IPS DF 19.7 (cell line): ENCODE data around the gene OSBPL10.

Source experiments
- DNase-seq: peaks from one replicate; pipeline ENCODE4 v3.0.0-alpha.2; 2013; ENCODE audit warnings: low read depth, low spot score

OSBPL10 gene

DNA sequence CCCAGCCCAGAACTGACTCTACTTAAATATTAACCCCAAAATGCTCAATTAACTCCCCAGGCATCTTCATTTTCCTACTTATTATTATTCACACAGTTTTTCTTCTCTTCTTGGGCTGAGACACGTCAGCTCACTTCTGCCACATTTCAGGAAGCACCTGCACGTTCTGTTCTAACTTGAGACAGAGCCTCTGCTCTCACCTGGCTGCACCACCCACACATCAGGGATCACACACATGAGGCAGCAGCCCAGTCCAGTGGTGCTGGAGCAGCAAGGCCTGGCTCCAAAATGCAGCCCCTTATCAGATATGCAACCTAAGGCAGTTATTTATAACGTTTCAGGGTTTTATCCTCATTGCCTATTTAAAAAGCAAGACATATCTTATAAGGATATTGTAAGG is 127.5 kb downstream of the OSBPL10 start:
- no peak for DNase-seq

DNA sequence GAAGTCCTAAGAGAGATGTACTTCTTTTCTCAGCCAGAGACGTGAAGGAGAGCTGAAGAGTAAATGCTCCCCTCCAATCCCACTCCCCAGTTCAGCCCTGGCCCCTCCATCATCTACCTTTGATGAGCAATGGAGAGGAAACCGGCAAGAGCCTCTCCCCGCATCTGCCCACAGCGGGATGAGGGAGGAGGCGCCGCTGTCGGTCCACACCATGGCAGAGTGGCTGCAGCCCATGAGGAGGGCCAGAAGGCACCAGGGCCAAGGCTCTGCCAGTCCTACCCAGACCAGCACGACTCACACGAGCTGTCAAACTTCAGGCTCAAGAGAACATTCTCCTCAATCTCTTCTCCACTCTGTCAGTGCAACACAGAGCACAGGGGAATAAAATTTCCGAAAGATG is 129.8 kb downstream of the OSBPL10 start:
- DNase-seq, result no peak

GRCh38 chr3:31848911-31849310 is 132.2 kb downstream of the OSBPL10 start:
- no peak for DNase-seq

- no peak for DNase-seq
Observed at GRCh38 chr3:31848163-31848818, 132.8 kb downstream of the OSBPL10 start.

DNA sequence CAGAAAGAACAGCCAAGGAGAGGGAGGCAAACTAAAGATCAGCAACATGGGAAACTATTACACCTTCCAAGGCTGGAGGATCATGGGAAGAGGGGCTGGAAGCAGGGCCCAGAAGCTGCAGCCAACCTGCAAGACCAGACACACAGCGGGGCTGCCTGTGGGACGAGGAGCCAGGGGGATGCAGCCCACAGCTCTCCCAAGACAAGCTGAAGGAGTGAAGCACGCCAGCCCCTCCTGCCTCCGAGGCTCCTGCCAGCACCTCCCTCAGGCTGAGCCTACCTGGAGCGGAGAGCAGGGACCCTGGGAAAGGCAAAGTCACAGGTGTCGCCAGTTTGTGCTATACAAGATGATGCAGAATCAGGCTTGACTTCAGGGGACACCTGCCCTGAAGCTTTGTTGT is 133.3 kb downstream of the OSBPL10 start:
- DNase-seq, result no peak

- no peak for DNase-seq
Observed at GRCh38 chr3:31841515-31841914, 139.5 kb downstream of the OSBPL10 start.

- no peak for DNase-seq
Observed at GRCh38 chr3:31840252-31840651, 140.8 kb downstream of the OSBPL10 start.

DNA sequence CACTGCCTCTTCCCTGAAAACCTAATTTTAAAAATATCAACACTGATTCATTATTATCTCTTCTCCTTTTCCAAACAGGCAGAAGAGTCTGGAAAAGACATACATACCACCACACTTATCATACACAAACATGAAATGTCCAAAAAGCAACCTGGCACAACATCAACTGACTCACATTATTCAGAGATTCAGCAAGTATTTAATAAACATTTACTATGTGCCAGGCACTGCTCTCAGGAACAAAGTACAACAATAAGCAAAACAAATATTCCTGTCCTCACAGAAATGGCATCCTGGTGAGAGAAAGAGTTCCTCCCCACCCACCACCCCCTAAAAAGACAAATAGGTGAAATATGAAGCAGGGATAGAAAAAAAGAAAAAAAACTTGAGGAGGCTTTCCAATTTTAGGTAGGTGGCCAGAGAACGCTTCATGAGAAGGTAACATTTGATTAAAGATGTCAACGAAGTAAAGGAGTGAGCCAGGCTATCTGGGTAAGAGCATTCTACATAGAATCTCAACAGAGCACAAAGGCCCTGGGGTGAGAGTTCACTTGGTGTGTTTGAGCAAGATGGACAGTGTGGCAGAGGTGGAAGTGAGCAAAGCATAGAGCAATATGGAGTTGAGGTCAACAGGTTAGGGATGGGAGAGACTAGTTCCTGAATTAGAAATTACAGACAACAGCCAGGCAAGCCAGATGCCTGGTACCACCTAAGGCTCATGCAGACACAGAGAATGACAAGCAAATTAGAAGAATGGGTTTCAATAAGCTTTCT is 141.7 kb downstream of the OSBPL10 start:
- no peak for DNase-seq

DNA sequence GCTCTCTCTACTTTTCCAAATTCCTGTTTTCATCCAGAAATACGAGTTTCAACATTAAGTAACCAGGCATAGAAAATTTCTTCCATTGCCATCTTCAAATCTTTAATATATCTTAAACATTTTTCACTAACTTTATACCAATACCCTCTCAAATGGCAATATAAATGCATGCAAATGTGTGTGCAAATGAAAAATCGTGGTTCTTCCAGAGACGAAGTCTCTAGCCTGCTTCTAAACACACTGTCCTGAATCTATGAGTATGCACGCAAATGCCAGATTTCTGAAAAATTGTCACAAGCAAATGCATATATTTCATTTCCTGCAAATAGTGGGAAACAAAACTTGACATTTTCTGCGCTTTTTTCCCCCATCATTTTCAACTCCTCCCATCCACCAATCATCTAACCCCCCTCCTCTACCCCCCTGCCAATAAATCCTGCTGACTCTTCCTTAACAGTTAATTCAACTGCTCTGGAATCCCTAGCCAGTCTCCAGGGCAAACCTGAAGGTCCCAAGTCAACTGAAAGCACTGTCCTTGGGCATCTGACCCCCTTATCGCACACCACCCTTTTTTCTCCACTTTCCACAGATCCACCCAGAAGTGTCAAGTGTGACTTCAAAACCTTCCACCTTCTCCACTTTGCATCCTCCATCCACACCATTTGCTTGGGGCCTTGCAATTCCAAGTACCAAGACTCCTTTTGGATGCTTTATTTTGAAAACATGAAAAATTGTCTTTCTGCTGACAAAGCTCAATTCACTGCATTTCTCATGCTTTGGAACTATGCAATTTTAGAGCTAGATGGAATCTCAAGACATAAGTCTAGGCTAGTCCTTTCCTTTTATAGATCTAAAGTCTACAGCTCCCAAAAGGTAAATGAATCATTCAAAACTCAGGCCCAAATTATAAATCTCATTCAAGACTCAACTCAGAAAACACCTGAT is 144.7 kb downstream of the OSBPL10 start:
- no peak for DNase-seq

DNA sequence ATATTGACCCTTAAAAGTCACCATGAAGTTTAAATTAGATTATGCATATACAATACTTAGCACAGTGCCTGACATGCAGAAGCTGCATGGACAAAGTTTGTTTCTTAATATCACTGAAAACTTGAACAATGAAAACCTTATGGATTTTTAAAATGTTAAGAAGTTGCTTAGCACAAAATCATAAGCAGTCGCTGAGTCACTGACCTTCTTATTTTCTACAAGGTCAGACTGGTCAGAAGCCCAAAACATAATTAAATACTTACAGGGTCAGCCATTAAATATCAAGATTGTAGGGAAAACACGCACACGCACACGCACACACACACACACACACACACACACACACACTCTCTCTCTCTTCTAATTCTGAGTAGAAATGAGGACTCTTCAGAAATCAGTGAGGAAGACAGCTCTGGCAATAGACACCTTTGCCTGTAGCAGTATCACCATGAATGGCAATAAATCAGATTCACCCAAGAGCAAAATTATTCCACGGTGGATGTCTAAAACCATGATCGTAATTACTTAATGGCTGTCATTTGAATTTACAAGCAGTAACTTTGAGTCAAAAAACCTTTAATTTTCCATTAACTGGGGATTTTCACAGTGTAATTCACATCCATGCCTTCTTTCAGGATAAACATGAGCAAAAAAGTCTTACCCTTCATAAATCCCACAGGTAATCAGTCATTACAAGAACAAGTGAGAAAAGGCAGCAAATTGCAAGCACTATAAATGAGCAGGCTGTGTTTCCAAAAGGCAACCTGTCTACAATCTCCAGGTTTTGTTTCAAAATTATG is 147.5 kb downstream of the OSBPL10 start:
- DNase-seq, result no peak

DNA sequence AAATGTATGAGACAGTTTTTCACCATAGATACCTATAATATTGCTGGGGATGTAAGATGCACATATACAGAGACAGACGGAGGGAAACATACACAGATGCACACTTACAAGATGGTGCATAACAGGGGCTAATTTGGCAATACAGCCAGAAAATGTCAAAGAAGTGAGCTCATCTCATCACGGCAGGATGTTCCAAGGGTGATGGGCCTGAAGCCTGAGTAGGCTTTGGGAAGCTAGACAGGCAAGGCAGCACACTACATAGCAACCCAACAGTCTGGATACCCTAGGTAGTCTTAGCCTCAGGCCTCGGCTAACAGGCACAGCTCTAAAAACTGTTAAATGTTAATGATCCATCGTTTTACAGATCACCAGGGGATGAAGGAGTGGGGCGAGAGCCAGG is 148.5 kb downstream of the OSBPL10 start:
- no peak for DNase-seq

DNA sequence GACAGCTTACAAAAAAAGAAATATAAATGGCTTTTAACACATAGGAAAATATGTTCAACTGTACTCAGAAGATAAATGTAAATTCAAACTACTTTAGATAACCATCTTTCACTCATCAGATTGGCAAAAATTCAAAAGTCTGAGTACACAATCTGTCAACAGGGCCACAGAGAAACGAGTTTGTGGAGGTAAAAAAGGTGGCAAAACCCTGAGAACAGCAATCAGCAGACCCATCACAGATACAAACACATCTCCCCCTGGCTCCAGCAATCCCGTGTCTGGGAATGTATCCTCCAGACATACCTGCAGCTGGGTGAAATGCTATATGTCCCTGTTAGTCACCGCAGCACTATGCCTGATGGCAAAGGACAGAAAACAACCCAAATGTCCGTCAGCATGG is 149.5 kb downstream of the OSBPL10 start:
- DNase-seq, result no peak

DNA sequence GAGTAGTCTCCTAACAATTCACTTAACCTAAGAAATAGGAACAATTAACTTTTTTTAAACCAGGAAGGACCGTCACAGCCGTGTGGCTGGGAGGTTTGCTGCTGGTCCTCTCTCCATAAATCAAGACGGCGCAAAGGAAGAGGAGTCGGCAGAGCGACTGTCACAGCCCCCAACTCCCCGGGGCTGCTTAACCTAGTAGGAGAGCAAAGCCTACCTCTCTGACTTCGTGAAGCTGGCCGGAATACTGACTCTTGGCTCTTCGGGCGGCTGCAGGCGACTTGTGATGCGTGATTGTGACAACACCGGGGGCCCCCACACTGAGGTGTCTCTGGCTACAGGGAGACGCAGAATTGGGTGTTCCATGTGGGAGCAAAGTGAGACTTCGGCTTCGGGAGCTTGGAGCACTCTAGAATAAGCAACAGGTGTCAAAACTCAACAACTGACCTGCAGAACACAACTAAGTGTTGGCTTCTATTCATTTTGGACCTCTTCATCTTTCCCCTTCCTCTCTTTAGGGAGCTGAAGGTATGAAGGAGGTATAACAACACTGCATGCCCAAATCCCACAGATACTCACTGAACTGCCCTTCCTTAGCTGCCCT is 151.1 kb downstream of the OSBPL10 start:
- no peak for DNase-seq

- no peak for DNase-seq
Observed at GRCh38 chr3:31829010-31829409, 152.1 kb downstream of the OSBPL10 start.

GRCh38 chr3:31828007-31828406 is 153.1 kb downstream of the OSBPL10 start:
- no peak for DNase-seq

DNA sequence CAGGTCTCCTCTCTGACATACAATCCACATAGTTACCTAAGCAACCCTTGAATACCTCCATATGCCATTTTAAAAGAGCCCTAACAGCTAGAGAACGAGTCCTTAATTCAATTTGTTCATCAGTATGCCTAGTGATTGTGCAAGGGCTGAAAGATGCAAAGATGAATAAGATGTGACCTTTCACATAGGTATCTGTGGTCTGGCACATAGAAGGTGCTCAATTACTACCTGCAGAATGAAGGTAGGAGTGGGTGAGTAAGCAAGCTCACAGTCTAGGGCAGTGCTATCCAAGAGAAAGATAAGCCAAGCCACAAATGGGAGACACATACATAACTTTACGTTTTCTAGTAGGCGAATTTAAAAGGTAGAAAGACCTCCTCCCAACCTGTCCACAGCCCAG is 157.9 kb downstream of the OSBPL10 start:
- DNase-seq, result no peak

DNA sequence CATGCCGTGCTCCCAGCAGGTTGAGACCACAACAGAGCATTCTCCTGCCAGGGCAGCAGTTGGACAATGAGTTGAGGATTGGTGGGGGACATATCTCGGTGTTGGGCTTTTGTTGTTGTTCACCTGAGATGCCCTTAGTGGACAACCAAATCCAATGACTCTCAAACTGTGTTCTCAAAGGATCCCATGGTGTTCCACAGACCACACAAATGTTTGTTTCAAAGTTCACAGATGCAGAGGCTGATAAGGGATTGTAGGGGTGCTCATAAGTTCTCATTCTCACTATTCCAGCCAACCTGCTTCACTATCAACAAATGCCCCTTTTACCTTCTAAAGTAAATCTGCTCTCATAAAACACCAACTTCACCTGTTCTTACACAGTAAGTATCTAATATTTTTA is 159.9 kb downstream of the OSBPL10 start:
- no peak for DNase-seq

- no peak for DNase-seq
Observed at GRCh38 chr3:31819441-31819840, 161.6 kb downstream of the OSBPL10 start.

GRCh38 chr3:31817411-31817966 is 163.6 kb downstream of the OSBPL10 start:
- DNase-seq, result no peak

DNA sequence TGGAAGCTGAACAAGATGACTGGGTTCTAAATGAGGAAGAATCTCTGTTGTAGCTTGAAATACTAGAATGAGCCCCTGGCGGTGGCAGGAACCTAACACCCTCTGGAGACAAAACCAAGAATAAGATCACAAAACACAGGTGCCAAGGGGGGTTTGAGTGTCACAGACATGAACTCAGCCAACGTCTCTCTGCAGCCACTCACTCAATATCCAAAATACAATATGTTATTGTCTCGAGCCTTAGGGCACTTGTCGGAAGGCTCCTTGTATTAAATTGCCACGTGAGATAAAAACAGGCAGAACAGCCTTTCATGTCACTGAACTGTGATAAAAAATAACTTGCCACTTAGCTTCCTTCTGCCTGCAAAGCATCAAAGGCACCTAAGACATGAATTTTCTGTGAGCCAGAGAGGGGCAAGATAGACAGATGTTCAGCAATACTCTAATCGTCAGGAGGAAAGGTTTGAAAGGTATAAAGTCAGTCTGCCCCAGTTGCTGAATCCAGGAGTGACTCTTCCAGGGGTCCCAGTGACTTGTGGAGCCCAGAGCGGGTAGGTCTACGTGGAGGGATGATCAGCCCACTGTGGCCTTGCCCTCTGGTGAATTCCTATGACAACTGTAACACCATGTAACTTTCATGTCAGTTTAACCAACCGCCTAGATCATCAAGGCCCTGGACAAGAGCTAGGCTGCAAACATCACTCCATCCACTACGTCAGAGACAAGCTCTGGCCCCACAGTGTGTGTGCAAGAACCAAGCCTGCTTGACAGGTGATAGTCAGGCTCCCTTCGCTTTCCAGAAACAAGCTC is 165.2 kb downstream of the OSBPL10 start:
- no peak for DNase-seq
